GM12892 (cell line): ENCODE results near the gene TIAM1.

Experiments
- POLR2A ChIP-seq: IDR thresholded peaks from 2 replicates; pipeline ENCODE4 v1.6.1; 2011; ENCODE audit warnings: low read depth, low read length, control low read depth
- POLR2AphosphoS5 ChIP-seq: IDR thresholded peaks from 2 replicates; pipeline ENCODE4 v1.6.1; 2011; ENCODE audit warnings: low read depth, low read length, control low read depth
- TAF1 ChIP-seq: IDR thresholded peaks from 2 replicates; pipeline ENCODE4 v1.6.1; 2011; ENCODE audit warnings: low read depth, mild to moderate bottlenecking, control low read depth, low read length, borderline replicate concordance

GRCh38 chr21:31225713-31226112 is 118.3 kb downstream of the TIAM1 start:
- TF ChIP-seq POLR2A: no peak
- TF ChIP-seq TAF1: no peak
- no peak for TF ChIP-seq POLR2AphosphoS5
